SU-DHL-6 (cell line): ENCODE measurements around the gene CCDC106.

Experiments used
- H2AFZ ChIP-seq: fragments of 200-600 bp; sonication (generic); 2 replicates; pipeline ENCODE4 v1.6.1; 2014; ENCODE audit warnings: low read depth, mild to moderate bottlenecking, moderate library complexity, mixed read lengths, antibody characterized with exemption, low read length; ENCODE audit not compliant: severe bottlenecking
- H3F3A ChIP-seq: fragments of 200-600 bp; shearing (Covaris generic); 2 replicates; pipeline ENCODE4 v1.6.0; 2016; ENCODE audit warnings: antibody characterized with exemption, mild to moderate bottlenecking; ENCODE audit not compliant: insufficient read depth
- H3K27ac ChIP-seq: fragments of 200-600 bp; sonication (generic); 2 replicates; pipeline ENCODE4 v1.5.1; 2016; ENCODE audit warnings: low read depth, mild to moderate bottlenecking, low read length, moderate library complexity, mixed read lengths
- H3K27me3 ChIP-seq: fragments of 200-600 bp; sonication (generic), shearing (Covaris generic); 2 replicates; pipeline ENCODE4 v1.6.0; 2014; ENCODE audit warnings: mild to moderate bottlenecking, low read length
- H3K36me3 ChIP-seq: fragments of 200-600 bp; sonication (generic); 2 replicates; pipeline ENCODE4 v1.6.1; 2014; ENCODE audit warnings: mild to moderate bottlenecking, low read length, mixed read lengths
- H3K4me2 ChIP-seq: fragments of 300-600, 200-600 bp; shearing (Covaris generic), sonication (generic); 2 replicates; pipeline ENCODE4 v1.6.0; 2014; ENCODE audit warnings: low read length, low read depth, mild to moderate bottlenecking; ENCODE audit not compliant: poor library complexity, severe bottlenecking
- H3K4me3 ChIP-seq: fragments of 200-600 bp; sonication (generic); 2 replicates; pipeline ENCODE4 v1.5.1; 2014; ENCODE audit warnings: antibody characterized with exemption, low read length, mild to moderate bottlenecking, mixed read lengths; ENCODE audit not compliant: insufficient read depth, poor library complexity, severe bottlenecking
- H3K79me2 ChIP-seq: fragments of 200-600 bp; sonication (generic); 2 replicates; pipeline ENCODE4 v1.6.1; 2014; ENCODE audit warnings: mild to moderate bottlenecking, low read length, moderate library complexity; ENCODE audit not compliant: insufficient read depth
- H3K9ac ChIP-seq: fragments of 200-600 bp; sonication (generic); 2 replicates; pipeline ENCODE4 v1.7.0; 2014; ENCODE audit warnings: mild to moderate bottlenecking, low read length
- H3K9me2 ChIP-seq: fragments of 200-600 bp; sonication (generic); replicated peaks from 2 replicates; pipeline ENCODE4 v1.6.1; 2014; ENCODE audit warnings: low read length; ENCODE audit not compliant: insufficient read depth
- H3K9me3 ChIP-seq: fragments of 200-600 bp; sonication (generic); 2 replicates; pipeline ENCODE4 v1.6.1; 2014; ENCODE audit warnings: low read length, mixed read lengths; ENCODE audit not compliant: insufficient read depth
- H4K20me1 ChIP-seq: fragments of 200-600 bp; sonication (generic); 2 replicates; pipeline ENCODE4 v1.6.1; 2014; ENCODE audit warnings: low read depth, mild to moderate bottlenecking, antibody characterized with exemption, low read length, moderate library complexity, mixed read lengths
- CTCF ChIP-seq: fragments of 200-600 bp; sonication (generic); IDR thresholded peaks from one replicate; pipeline ENCODE4 v1.5.1; 2017; ENCODE audit warnings: antibody characterized with exemption, mild to moderate bottlenecking, low read length, moderate library complexity; ENCODE audit not compliant: insufficient read depth, poor library complexity, severe bottlenecking
- EZH2phosphoT487 ChIP-seq: fragments of 200-600 bp; sonication (generic), shearing (Covaris generic); conservative IDR thresholded peaks from 2 replicates; pipeline ENCODE4 v1.6.1; 2018; ENCODE audit warnings: mild to moderate bottlenecking, antibody characterized with exemption, low read length, moderate library complexity, mixed read lengths

Gene CCDC106

GRCh38 chr19:55659822-55660221 is 11.8 kb downstream of the CCDC106 start:
- Histone ChIP-seq H3K4me3 (no peak overlapping the region), H3K9me2 (no peaks in the 10 kb centered on the region), H3K27me3 (no peaks in the 10 kb centered on the region), H3F3A (peaks cover 3% of the 10 kb centered on the region; the same call in 1 of the 2 replicates), H3K27ac (no peak overlapping the region; the same call in 1 of the 2 replicates), H3K4me2 (no peak overlapping the region), H2AFZ (no peak overlapping the region), H4K20me1 (peaks cover 25% of the 10 kb centered on the region; the same call in 1 of the 2 replicates), H3K36me3 (peaks cover 19% of the 10 kb centered on the region), H3K79me2 (peaks cover 95% of the 10 kb centered on the region), H3K9me3 (no peaks in the 10 kb centered on the region), H3K9ac (no peak overlapping the region)
- TF ChIP-seq CTCF (no peak), EZH2phosphoT487 (no peak)

- no peak overlapping the region for H3K27ac ChIP-seq
- no peak overlapping the region for H2AFZ ChIP-seq
- H3K27me3 ChIP-seq, result no peaks in the 10 kb centered on the region
- peaks cover 3% of the 10 kb centered on the region; the same call in 1 of the 2 replicates for H3F3A ChIP-seq
- TF ChIP-seq CTCF, result no peak
- TF ChIP-seq EZH2phosphoT487, result no peak
- no peak overlapping the region for H3K9ac ChIP-seq
- H3K4me2 ChIP-seq, result no peak overlapping the region
- H3K9me2 ChIP-seq, result no peaks in the 10 kb centered on the region
- no peaks in the 10 kb centered on the region for H3K9me3 ChIP-seq
- H3K36me3 ChIP-seq, result peaks cover 19% of the 10 kb centered on the region
- H3K4me3 ChIP-seq, result no peak overlapping the region
- H4K20me1 ChIP-seq, result peaks cover 25% of the 10 kb centered on the region; the same call in 1 of the 2 replicates
- H3K79me2 ChIP-seq, result peaks cover 97% of the 10 kb centered on the region
Measured at GRCh38 chr19:55660404-55660803, 12.4 kb downstream of the CCDC106 start.

DNA sequence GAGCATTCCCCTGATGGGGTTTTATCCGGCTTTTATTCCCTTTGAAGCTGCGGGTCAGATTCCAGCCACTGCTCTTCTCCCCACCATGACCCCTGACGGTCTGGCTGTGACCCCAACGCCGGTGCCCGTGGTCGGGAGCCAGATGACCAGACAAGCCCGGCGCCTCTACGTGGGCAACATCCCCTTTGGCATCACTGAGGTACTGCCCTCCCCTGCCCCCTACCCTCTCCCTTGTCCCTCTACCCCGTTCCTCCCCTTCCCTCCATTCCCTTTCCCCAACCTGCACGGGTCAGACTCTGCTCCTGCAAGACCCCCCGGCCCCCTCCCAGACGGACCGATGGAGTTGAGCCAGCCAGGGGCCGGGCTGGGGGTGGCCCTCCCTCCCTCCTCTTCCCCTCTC is 13.0 kb downstream of the CCDC106 start:
- H3K9me2 ChIP-seq, result no peaks in the 10 kb centered on the region
- H3K79me2 ChIP-seq, result peaks cover 97% of the 10 kb centered on the region
- H3K27ac ChIP-seq, result no peak overlapping the region
- H3K4me2 ChIP-seq, result no peak overlapping the region
- H3K9me3 ChIP-seq, result no peaks in the 10 kb centered on the region
- peaks cover 18% of the 10 kb centered on the region for H3K36me3 ChIP-seq
- no peaks in the 10 kb centered on the region for H3K27me3 ChIP-seq
- H3F3A ChIP-seq, result peaks cover 3% of the 10 kb centered on the region; the same call in 1 of the 2 replicates
- TF ChIP-seq CTCF, result no peak
- no peak for TF ChIP-seq EZH2phosphoT487
- no peak overlapping the region for H3K4me3 ChIP-seq
- no peak overlapping the region for H3K9ac ChIP-seq
- no peak overlapping the region for H2AFZ ChIP-seq
- peaks cover 25% of the 10 kb centered on the region; the same call in 1 of the 2 replicates for H4K20me1 ChIP-seq
